ENCODE results near the gene SECTM1.
"Not testable (repeated sequence)": the region's sequence is repeated elsewhere in the genome, so short reads cannot be mapped to it uniquely, and the experiment has no call there.

The SECTM1 gene

DNA sequence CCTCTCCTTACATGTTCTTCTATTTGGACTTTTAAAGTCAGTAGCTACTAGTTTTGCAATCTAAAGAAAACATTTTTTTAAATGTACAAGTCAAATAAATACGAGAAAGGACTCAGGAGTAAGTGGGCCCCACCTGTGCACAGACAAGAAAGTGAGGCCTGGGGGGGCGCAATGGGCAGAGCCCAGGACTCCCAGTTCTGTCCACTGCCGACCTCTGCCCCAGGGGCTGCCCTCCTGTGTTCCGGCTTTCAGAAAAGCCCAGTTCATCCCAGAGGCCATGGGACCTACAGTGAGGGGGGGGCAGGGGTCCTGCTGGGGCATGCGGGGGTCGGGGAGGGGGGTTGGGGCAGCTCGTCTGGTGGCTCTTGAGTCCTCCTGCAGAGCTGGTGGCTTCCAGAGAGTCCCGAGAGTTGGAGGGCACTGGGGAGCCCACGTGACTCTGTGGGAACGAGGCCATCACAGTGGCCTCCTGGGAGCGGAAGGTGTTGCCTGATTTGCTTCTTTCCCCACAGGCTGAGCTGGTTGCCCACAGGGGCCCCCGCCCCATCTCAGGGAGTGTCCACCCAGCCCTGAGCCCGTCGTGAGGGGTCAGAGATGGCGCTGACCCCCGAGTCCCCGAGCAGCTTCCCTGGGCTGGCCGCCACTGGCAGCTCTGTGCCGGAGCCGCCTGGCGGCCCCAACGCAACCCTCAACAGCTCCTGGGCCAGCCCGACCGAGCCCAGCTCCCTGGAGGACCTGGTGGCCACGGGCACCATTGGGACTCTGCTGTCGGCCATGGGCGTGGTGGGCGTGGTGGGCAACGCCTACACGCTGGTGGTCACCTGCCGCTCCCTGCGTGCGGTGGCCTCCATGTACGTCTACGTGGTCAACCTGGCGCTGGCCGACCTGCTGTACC lies 40.4 kb upstream of the SECTM1 start:
- no peaks in the 10 kb centered on the region for H3K27me3 ChIP-seq (ENCODE audit: low read length)
- no peaks in the 10 kb centered on the region for H3K9me2 ChIP-seq (replicated peaks; ENCODE audit: insufficient read depth, low read length)
- H3K9ac ChIP-seq (ENCODE audit: low read length): no peak overlapping the region
- H3K36me3 ChIP-seq (ENCODE audit: low read length): no peaks in the 10 kb centered on the region
- no peak overlapping the region for H3K27ac ChIP-seq (ENCODE audit: low read depth, low read length)
- no peaks in the 10 kb centered on the region for H3K79me2 ChIP-seq (ENCODE audit: insufficient read depth, low read length)
- no peaks in the 10 kb centered on the region for H3F3A ChIP-seq (ENCODE audit: insufficient read depth)
- H4K20me1 ChIP-seq (ENCODE audit: low read depth, low read length): no peaks in the 10 kb centered on the region
- no peaks in the 10 kb centered on the region for H3K9me3 ChIP-seq (ENCODE audit: insufficient read depth, low read length)
- TF ChIP-seq EZH2phosphoT487 (conservative IDR thresholded peaks at IDR 0.05; ENCODE audit: low read length): no peak
- TF ChIP-seq, protein P1, sequence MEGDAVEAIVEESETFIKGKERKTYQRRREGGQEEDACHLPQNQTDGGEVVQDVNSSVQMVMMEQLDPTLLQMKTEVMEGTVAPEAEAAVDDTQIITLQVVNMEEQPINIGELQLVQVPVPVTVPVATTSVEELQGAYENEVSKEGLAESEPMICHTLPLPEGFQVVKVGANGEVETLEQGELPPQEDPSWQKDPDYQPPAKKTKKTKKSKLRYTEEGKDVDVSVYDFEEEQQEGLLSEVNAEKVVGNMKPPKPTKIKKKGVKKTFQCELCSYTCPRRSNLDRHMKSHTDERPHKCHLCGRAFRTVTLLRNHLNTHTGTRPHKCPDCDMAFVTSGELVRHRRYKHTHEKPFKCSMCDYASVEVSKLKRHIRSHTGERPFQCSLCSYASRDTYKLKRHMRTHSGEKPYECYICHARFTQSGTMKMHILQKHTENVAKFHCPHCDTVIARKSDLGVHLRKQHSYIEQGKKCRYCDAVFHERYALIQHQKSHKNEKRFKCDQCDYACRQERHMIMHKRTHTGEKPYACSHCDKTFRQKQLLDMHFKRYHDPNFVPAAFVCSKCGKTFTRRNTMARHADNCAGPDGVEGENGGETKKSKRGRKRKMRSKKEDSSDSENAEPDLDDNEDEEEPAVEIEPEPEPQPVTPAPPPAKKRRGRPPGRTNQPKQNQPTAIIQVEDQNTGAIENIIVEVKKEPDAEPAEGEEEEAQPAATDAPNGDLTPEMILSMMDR (IDR thresholded peaks at IDR 0.05; ENCODE audit: insufficient read depth, low read length, poor library complexity, severe bottlenecking): no peak
- no peak overlapping the region for H3K4me3 ChIP-seq (ENCODE audit: insufficient read depth, low read length, poor library complexity, severe bottlenecking)
- H3K4me2 ChIP-seq (ENCODE audit: low read depth, low read length, poor library complexity, severe bottlenecking): no peak overlapping the region
- no peak overlapping the region for H2AFZ ChIP-seq (ENCODE audit: low read depth, low read length, severe bottlenecking)

DNA sequence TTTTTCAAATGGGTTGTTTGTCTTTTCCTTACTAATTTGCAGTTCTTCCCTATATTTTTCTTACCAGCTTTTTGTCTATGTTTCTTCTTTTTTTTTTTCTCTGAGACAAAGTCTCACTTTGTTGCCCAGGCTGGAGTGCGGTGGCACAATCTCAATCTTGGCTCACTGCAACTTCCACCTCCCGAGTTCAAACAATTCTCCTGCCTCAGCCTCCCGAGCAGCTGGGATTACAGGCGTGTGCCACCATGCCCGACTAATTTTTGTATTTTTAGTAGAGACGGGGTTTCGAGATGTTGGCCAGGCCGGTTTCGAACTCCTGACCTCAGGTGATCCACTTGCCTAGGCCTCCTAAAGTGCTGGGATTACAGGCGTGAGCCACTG lies 39.5 kb upstream of the SECTM1 start:
- not testable (repeated sequence) for H3K79me2 ChIP-seq (ENCODE audit: insufficient read depth, low read length); H4K20me1 ChIP-seq (ENCODE audit: low read depth, low read length); H3K27ac ChIP-seq (ENCODE audit: low read depth, low read length); H3K4me3 ChIP-seq (ENCODE audit: insufficient read depth, low read length, poor library complexity, severe bottlenecking); H3F3A ChIP-seq (ENCODE audit: insufficient read depth); H3K27me3 ChIP-seq (ENCODE audit: low read length); H3K9ac ChIP-seq (ENCODE audit: low read length); H2AFZ ChIP-seq (ENCODE audit: low read depth, low read length, severe bottlenecking); H3K36me3 ChIP-seq (ENCODE audit: low read length); H3K4me2 ChIP-seq (ENCODE audit: low read depth, low read length, poor library complexity, severe bottlenecking); H3K9me3 ChIP-seq (ENCODE audit: insufficient read depth, low read length); H3K9me2 ChIP-seq (replicated peaks; ENCODE audit: insufficient read depth, low read length)

DNA sequence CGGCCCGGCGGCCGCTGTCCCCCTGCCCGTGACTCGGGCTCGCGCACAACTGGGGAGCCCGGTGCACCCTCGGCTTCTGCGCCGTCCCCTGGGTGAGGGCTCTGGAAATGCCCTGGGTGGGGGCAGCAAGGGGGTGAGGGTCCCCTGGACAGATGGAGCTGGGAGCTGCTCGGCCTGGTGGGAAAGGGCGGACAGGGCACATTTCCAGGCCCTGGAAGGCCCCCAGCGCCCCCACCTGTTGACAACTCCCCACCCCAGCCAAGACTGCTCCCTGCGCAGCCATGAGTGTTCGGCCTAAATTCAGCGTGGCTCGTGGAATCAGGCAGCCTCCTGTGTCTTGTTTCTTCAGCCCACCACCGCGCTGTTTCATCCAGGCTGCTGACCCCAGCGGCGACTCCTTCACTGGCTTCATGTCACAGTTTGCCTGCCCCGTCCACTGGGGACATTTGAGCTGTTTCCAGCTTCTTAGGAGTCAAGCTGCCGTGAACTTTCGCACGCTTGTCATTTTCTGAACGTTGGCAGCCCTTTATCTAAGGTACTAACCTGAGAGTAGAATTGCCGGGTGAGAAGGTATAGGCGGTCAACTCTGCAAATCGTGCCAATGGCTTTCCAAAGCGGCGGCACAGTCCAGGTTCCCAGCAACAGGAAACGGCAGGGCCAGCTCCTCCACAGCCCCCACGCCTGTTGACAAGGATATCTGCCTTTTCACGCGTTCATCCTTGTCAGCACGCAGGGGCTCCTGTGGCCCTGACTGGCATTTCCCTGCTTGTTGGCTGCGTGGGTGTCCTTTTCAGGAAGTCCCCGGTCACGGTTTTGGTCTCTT lies 38.9 kb upstream of the SECTM1 start:
- no peaks in the 10 kb centered on the region for H3K79me2 ChIP-seq (ENCODE audit: insufficient read depth, low read length)
- no peak for TF ChIP-seq EZH2phosphoT487 (conservative IDR thresholded peaks at IDR 0.05; ENCODE audit: low read length)
- TF ChIP-seq, protein P1 (IDR thresholded peaks at IDR 0.05; ENCODE audit: insufficient read depth, low read length, poor library complexity, severe bottlenecking): no peak
- no peak overlapping the region for H3K4me3 ChIP-seq (ENCODE audit: insufficient read depth, low read length, poor library complexity, severe bottlenecking)
- H2AFZ ChIP-seq (ENCODE audit: low read depth, low read length, severe bottlenecking): no peak overlapping the region
- no peak overlapping the region for H3K27ac ChIP-seq (ENCODE audit: low read depth, low read length)
- no peaks in the 10 kb centered on the region for H3K9me2 ChIP-seq (replicated peaks; ENCODE audit: insufficient read depth, low read length)
- no peaks in the 10 kb centered on the region for H3K27me3 ChIP-seq (ENCODE audit: low read length)
- H3K9ac ChIP-seq (ENCODE audit: low read length): no peak overlapping the region
- no peaks in the 10 kb centered on the region for H3K36me3 ChIP-seq (ENCODE audit: low read length)
- no peak overlapping the region for H3K4me2 ChIP-seq (ENCODE audit: low read depth, low read length, poor library complexity, severe bottlenecking)
- no peaks in the 10 kb centered on the region for H4K20me1 ChIP-seq (ENCODE audit: low read depth, low read length)
- H3F3A ChIP-seq (ENCODE audit: insufficient read depth): peaks cover 1% of the 10 kb centered on the region; the same call in 1 of the 2 replicates
- H3K9me3 ChIP-seq (ENCODE audit: insufficient read depth, low read length): no peaks in the 10 kb centered on the region
